Measurements from ENCODE around the gene CPNE6.
"Not testable (repeated sequence)": the region's sequence is repeated elsewhere in the genome, so short reads cannot be mapped to it uniquely, and the experiment has no call there.

Gene CPNE6

GRCh38 chr14:24087004-24087403, 15.6 kb downstream of the CPNE6 start:
- no peak for DNase-seq

- DNase-seq: no peak
These were observed 16.7 kb downstream of the CPNE6 start for GRCh38 chr14:24088095-24088494.

- DNase-seq: no peak
These were observed 18.5 kb downstream of the CPNE6 start for GRCh38 chr14:24089890-24090289.

- DNase-seq: no peak
These were observed 20.7 kb downstream of the CPNE6 start for GRCh38 chr14:24092110-24092504.

GRCh38 chr14:24092505-24093206, 21.3 kb downstream of the CPNE6 start:
- DNase-seq: no peak

GRCh38 chr14:24093207-24093900, 22.0 kb downstream of the CPNE6 start:
- no peak for DNase-seq

GRCh38 chr14:24093901-24094840, 22.8 kb downstream of the CPNE6 start, which contains the start of gene PCK2:
Gene PCK2, plus strand, starts transcription at chr14:24094311. Its CDS starts 95 bp downstream, at chr14:24094406.
- peak; percentile 87 to 97 for DNase-seq

- DNase-seq: peak in 1 of 2 experiments; percentile 47
These were observed 23.5 kb downstream of the CPNE6 start for GRCh38 chr14:24094841-24095270.

- DNase-seq: peak; percentile 78 to 83
These were observed 24.1 kb downstream of the CPNE6 start for GRCh38 chr14:24095271-24096068.

- no peak for DNase-seq
These were observed 25.3 kb downstream of the CPNE6 start for GRCh38 chr14:24096545-24097181.

- no peak for DNase-seq
These were observed 27.0 kb downstream of the CPNE6 start for GRCh38 chr14:24098229-24098926.

GRCh38 chr14:24098927-24099813, 27.8 kb downstream of the CPNE6 start:
- no peak for DNase-seq

- DNase-seq: no peak
These were observed 29.0 kb downstream of the CPNE6 start for GRCh38 chr14:24100197-24100981.

- no peak for DNase-seq
These were observed 29.7 kb downstream of the CPNE6 start for GRCh38 chr14:24100982-24101494.

GRCh38 chr14:24102357-24103048, 31.1 kb downstream of the CPNE6 start:
- no peak for DNase-seq

- DNase-seq: no peak
These were observed 32.1 kb downstream of the CPNE6 start for GRCh38 chr14:24103451-24103850.

- DNase-seq: not testable (repeated sequence)
These were observed 34.4 kb downstream of the CPNE6 start for GRCh38 chr14:24105609-24106239.
